ENCODE data around the gene RTN4R. TPM values are rescaled to one million over a fixed set of nuclear protein-coding genes. Genes with fewer than 3 reads are reported as not detected.

The RTN4R gene
- total and polyA plus RNA-seq, 9 of the 15 experiments (the other 6 are each of a cell fraction or from before 2014, with no cell fraction given) = 0.04 to 2.8 (median 1.4) TPM; not detected in 3

- TF ChIP-seq TCFL5 (CRISPR knock-in tag; conservative IDR thresholded peaks at IDR 0.05) (0 out of 2 replicates have a peak, but pooled peaks have one; percentile 37), ETV6 (IDR thresholded peaks at IDR 0.05; ENCODE audit: borderline replicate concordance in 1 of 2, low read depth in 2 of 2, low read length in 1 of 2) (0 out of 4 replicates have a peak, but pooled peaks of 1 of the 2 experiments have one; percentile 15), ETV6 (CRISPR knock-in tag; IDR thresholded peaks at IDR 0.05; ENCODE audit: borderline replicate concordance) (no peak), CBX8 (IDR thresholded peaks at IDR 0.05; ENCODE audit: borderline replicate concordance, extremely low read depth, low read depth, low read length, poor library complexity, severe bottlenecking) (peak; percentile 80), TCF15 (CRISPR knock-in tag; IDR thresholded peaks at IDR 0.05) (0 out of 2 replicates have a peak, but pooled peaks have one; percentile 11), CBX2 (IDR thresholded peaks at IDR 0.05; ENCODE audit: insufficient read depth, low read length, poor library complexity, severe bottlenecking) (peak; percentile 45), KDM2B (CRISPR knock-in tag; IDR thresholded peaks at IDR 0.05) (0 out of 2 replicates have a peak, but pooled peaks have one; percentile 1), ZNF77 (CRISPR knock-in tag; IDR thresholded peaks at IDR 0.05) (no peak), ZNF717 (CRISPR knock-in tag; IDR thresholded peaks at IDR 0.05) (no peak), ZNF79 (CRISPR knock-in tag; IDR thresholded peaks at IDR 0.05; ENCODE audit: low read depth) (no peak), MCM5 (IDR thresholded peaks at IDR 0.05; ENCODE audit: low read depth) (no peak), EZH2 (IDR thresholded peaks at IDR 0.05; ENCODE audit: borderline replicate concordance, low read depth, low read length) (peak; percentile 19; the same call in 1 of the 2 replicates), NR4A1 (CRISPR knock-in tag; IDR thresholded peaks at IDR 0.05) (peak; percentile 56; the same call in 1 of the 2 replicates), NR4A1 (tag; IDR thresholded peaks at IDR 0.05) (no peak), ZNF23 (CRISPR knock-in tag; IDR thresholded peaks at IDR 0.05) (no peak), RERE (CRISPR knock-in tag; IDR thresholded peaks at IDR 0.05; ENCODE audit: borderline replicate concordance) (0 out of 2 replicates have a peak, but pooled peaks have one; percentile 1), ELF4 (CRISPR knock-in tag; IDR thresholded peaks at IDR 0.05) (peak; percentile 14; the same call in 1 of the 2 replicates), ZBTB26 (CRISPR knock-in tag; IDR thresholded peaks at IDR 0.05) (0 out of 2 replicates have a peak, but pooled peaks have one; percentile 34), CGGBP1 (CRISPR knock-in tag; IDR thresholded peaks at IDR 0.05) (0 out of 2 replicates have a peak, but pooled peaks have one; percentile 34), ZNF696 (CRISPR knock-in tag; conservative IDR thresholded peaks at IDR 0.05) (0 out of 2 replicates have a peak, but pooled peaks have one; percentile 45)
These were observed 24.0 kb upstream of the RTN4R start (continued) for GRCh38 chr22:20292108-20292507.

All from K562 (cell line).